Activated CD4-positive, alpha-beta T cell treated with anti-CD3 and anti-CD28 coated beads for 36 hours (primary cell): Measurements from ENCODE around the gene KAT6B. TPM values are rescaled to one million over a fixed set of nuclear protein-coding genes. Genes with fewer than 3 reads are reported as not detected.
A peak's percentile ranks its signal among the peaks of the same experiment; 100 is the strongest.

Experiments
- ATAC-seq: fragments of 200-7000 bp; cut with Tn5 transposase; one replicate; pipeline ENCODE4 v1.10.0; 2021; ENCODE audit warnings: mild to moderate bottlenecking, moderate library complexity
- CTCF ChIA-PET: fragments of 350-600 bp; sonication (Branson Sonifier 250); formaldehyde crosslinking; loops from one replicate; lab custom pipeline; 2021; ENCODE audit warnings: antibody characterized with exemption; lab: Charles Lee
- POLR2A ChIA-PET: fragments of 350-600 bp; sonication (Branson Sonifier 250); formaldehyde crosslinking; loops from one replicate; lab custom pipeline; 2021; ENCODE audit warnings: antibody characterized with exemption, inconsistent platforms; lab: Charles Lee
- DNase-seq: peaks from one replicate; pipeline ENCODE4 v3.0.0-alpha.2; 2020
- H3K27ac Mint-ChIP-seq: one replicate; pipeline ENCODE4 v1.8.0; 2021; ENCODE audit warnings: mixed read lengths
- H3K27me3 Mint-ChIP-seq: one replicate; pipeline ENCODE4 v1.8.0; 2021; ENCODE audit warnings: mixed read lengths
- H3K36me3 Mint-ChIP-seq: one replicate; pipeline ENCODE4 v1.8.0; 2021; ENCODE audit warnings: low read depth, mixed read lengths
- H3K4me1 Mint-ChIP-seq: one replicate; pipeline ENCODE4 v1.8.0; 2021; ENCODE audit warnings: mixed read lengths
- H3K4me3 Mint-ChIP-seq: one replicate; pipeline ENCODE4 v1.8.0; 2021; ENCODE audit warnings: mild to moderate bottlenecking, moderate library complexity, mixed read lengths
- H3K9me3 Mint-ChIP-seq: one replicate; pipeline ENCODE4 v1.8.0; 2021; ENCODE audit warnings: low read depth, mixed read lengths
- intact Hi-C, 2 experiments: fragments of 100-400 bp; cut with DNase I in 1 of 2; cut with micrococcal nuclease in 1 of 2; formaldehyde crosslinking; loops; one replicate each; pipeline versions ENCODE4 v1.14.2 to v1.15.1; 2022 to 2024; cut with DNase I, micrococcal nuclease
- total RNA-seq, 2 experiments: library from RNA; stranded (reverse); gene quantifications; one replicate each; pipeline ENCODE4 v1.2.3, GENCODE V29; 2021

The KAT6B gene
- total RNA-seq, 2 experiments from 2014 or later = 20.0 to 20.9 TPM

- POLR2A ChIA-PET = no interaction called here
- Mint-ChIP-seq H3K36me3 (peaks cover 18% of the 10 kb centered on the region), H3K27me3 (no peaks in the 10 kb centered on the region), H3K9me3 (no peaks in the 10 kb centered on the region), H3K4me3 (no peak overlapping the region), H3K4me1 (peaks cover 8% of the 10 kb centered on the region), H3K27ac (no peak overlapping the region)
- DNase-seq (no peak), ATAC-seq (no peak)
- intact Hi-C loops = no loop called here
- CTCF ChIA-PET = no interaction called here
Observed at GRCh38 chr10:74988054-74988775, 161.8 kb downstream of the KAT6B start.

DNA sequence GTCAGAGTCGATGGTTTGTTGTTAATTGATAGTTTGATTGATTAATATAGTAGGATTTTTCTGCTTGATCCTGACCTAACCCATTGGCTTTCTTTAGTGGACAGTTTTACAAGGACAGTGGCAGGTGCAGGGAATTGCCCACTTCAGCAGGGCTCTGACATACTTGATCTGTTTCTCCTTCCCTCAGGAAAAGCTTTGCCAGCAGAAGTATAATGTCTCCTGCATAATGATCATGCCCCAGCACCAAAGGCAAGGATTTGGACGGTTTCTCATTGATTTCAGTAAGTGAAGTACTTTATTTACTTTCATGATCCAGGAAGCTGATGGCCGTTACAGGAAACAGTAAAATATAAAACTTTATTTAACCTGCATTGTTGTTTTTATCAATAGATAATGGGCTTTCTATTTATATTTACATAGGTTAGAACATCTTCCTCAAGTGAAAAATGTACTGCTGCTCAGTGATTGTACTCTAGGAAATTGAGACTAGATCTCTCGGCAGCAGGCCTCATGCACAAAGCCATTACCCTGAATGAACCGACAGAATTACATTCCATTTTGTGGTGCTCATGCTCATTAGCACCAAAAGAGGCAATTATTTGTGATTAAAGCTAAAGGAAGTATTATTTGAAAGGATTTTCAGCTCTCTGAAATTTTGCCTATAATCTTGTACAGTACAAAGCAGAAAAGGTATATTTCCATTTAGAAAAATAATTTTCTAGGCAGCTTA, 162.6 kb downstream of the KAT6B start:
- H3K4me1 Mint-ChIP-seq = peaks cover 8% of the 10 kb centered on the region
- H3K27me3 Mint-ChIP-seq = no peaks in the 10 kb centered on the region
- ATAC-seq (no peak), DNase-seq (no peak)
- H3K9me3 Mint-ChIP-seq = no peaks in the 10 kb centered on the region
- H3K36me3 Mint-ChIP-seq = peaks cover 15% of the 10 kb centered on the region
- no peak overlapping the region for H3K27ac Mint-ChIP-seq
- POLR2A ChIA-PET = interaction anchor here (0.7 kb wide), 1 partner anchor 63 kb away, joined by 3 read pairs; no protein-coding TSS in a partner anchor
- H3K4me3 Mint-ChIP-seq = no peak overlapping the region
- intact Hi-C loops = no loop called here
- CTCF ChIA-PET = no interaction called here

DNA sequence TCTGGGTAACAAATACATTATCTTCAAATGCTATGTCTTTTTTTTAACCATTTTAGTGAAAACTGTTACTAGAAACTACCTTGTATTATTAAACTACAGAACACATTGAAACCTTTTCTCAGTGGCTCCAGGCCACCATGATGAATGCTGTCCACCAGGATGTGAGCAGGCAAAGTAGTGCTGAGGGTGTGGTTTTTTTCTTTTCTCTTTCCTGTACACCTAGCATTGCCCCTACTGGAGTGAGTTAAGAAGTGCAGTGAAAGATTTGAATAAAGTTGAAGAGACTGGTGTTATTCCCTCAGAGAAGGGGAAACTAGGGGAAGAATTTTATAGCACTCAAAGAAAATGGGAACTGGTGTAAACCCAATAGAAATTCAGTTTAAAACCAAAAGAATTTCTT, 165.0 kb downstream of the KAT6B start:
- no peak overlapping the region for H3K27ac Mint-ChIP-seq
- intact Hi-C loops = no loop called here
- ChIA-PET CTCF (interaction anchor here (1.9 kb wide), 1 partner anchor 14 kb away, joined by 4 read pairs; no protein-coding TSS in a partner anchor), POLR2A (no interaction called here)
- peaks cover 13% of the 10 kb centered on the region for H3K4me1 Mint-ChIP-seq
- peak; percentile 65 for ATAC-seq
- H3K9me3 Mint-ChIP-seq = no peaks in the 10 kb centered on the region
- H3K36me3 Mint-ChIP-seq = peaks cover 12% of the 10 kb centered on the region
- no peak overlapping the region for H3K4me3 Mint-ChIP-seq
- no peaks in the 10 kb centered on the region for H3K27me3 Mint-ChIP-seq
- no peak for DNase-seq

DNA sequence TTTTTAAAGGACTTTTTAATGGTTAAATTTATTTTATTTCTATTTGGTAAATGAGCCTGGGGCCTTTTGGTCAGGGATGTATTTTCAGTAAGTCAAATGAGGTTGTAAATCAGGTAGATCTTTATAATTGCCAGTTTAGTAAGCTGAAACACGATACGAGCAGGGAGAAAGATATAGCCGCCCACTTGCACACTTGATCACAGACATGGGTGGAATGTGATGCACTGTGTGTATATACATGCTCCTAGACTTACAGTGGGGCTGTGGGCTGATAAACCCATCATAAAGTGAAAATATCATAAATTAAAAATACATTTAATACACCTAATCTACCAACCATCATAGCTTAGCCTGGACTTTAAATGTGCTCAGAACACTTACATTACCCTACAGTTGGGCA, 165.7 kb downstream of the KAT6B start:
- peaks cover 13% of the 10 kb centered on the region for H3K4me1 Mint-ChIP-seq
- ATAC-seq (no peak), DNase-seq (no peak)
- H3K36me3 Mint-ChIP-seq = peaks cover 12% of the 10 kb centered on the region
- ChIA-PET CTCF (interaction anchor here (0.6 to 1.9 kb wide), 5 partner anchors 14 to 804 kb away, joined by 3 to 4 read pairs (median 3); partner anchors contain the start of gene KAT6B), POLR2A (no interaction called here)
- no peaks in the 10 kb centered on the region for H3K27me3 Mint-ChIP-seq
- intact Hi-C loops = no loop called here
- H3K4me3 Mint-ChIP-seq = no peak overlapping the region
- no peak overlapping the region for H3K27ac Mint-ChIP-seq
- H3K9me3 Mint-ChIP-seq = no peaks in the 10 kb centered on the region

- Mint-ChIP-seq H3K27me3 (no peaks in the 10 kb centered on the region), H3K9me3 (no peaks in the 10 kb centered on the region), H3K36me3 (peaks cover 13% of the 10 kb centered on the region), H3K4me3 (no peak overlapping the region), H3K4me1 (peaks cover 11% of the 10 kb centered on the region), H3K27ac (no peak overlapping the region)
- ChIA-PET CTCF (no interaction called here), POLR2A (no interaction called here)
- no peak for DNase-seq
- intact Hi-C loops = no loop called here
- ATAC-seq = no peak
Observed at GRCh38 chr10:74993649-74994048, 167.2 kb downstream of the KAT6B start.

GRCh38 chr10:74994854-74995253, 168.5 kb downstream of the KAT6B start:
- no peaks in the 10 kb centered on the region for H3K27me3 Mint-ChIP-seq
- H3K4me1 Mint-ChIP-seq = peaks cover 16% of the 10 kb centered on the region
- CTCF ChIA-PET = interaction anchor here (0.8 to 1.0 kb wide), 3 partner anchors 101 to 593 kb away, joined by 3 to 5 read pairs (median 4); no protein-coding TSS in a partner anchor
- no peaks in the 10 kb centered on the region for H3K9me3 Mint-ChIP-seq
- peaks cover 13% of the 10 kb centered on the region for H3K36me3 Mint-ChIP-seq
- DNase-seq = no peak
- POLR2A ChIA-PET = interaction anchor here (0.6 kb wide), 1 partner anchor 14 kb away, joined by 4 read pairs; no protein-coding TSS in a partner anchor
- no peak overlapping the region for H3K4me3 Mint-ChIP-seq
- no peak overlapping the region for H3K27ac Mint-ChIP-seq
- intact Hi-C loops = no loop called here
- ATAC-seq = no peak

- no peaks in the 10 kb centered on the region for H3K27me3 Mint-ChIP-seq
- H3K9me3 Mint-ChIP-seq = no peaks in the 10 kb centered on the region
- CTCF ChIA-PET = interaction anchor here (1.0 kb wide), 1 partner anchor 117 kb away, joined by 4 read pairs; no protein-coding TSS in a partner anchor
- ATAC-seq (no peak), DNase-seq (no peak)
- H3K36me3 Mint-ChIP-seq = peaks cover 14% of the 10 kb centered on the region
- no peak overlapping the region for H3K4me3 Mint-ChIP-seq
- POLR2A ChIA-PET = no interaction called here
- peaks cover 21% of the 10 kb centered on the region for H3K4me1 Mint-ChIP-seq
- intact Hi-C loops = no loop called here
- peak overlapping the region; percentile 3 for H3K27ac Mint-ChIP-seq
Observed at GRCh38 chr10:74995806-74996205, 169.4 kb downstream of the KAT6B start.

- H3K27me3 Mint-ChIP-seq = no peaks in the 10 kb centered on the region
- intact Hi-C loops = no loop called here
- no peak for ATAC-seq
- ChIA-PET CTCF (no interaction called here), POLR2A (no interaction called here)
- H3K4me1 Mint-ChIP-seq = peaks cover 28% of the 10 kb centered on the region
- H3K36me3 Mint-ChIP-seq = peaks cover 13% of the 10 kb centered on the region
- DNase-seq = no peak
- H3K4me3 Mint-ChIP-seq = no peak overlapping the region
- H3K27ac Mint-ChIP-seq = no peak overlapping the region
- H3K9me3 Mint-ChIP-seq = no peaks in the 10 kb centered on the region
Observed at GRCh38 chr10:74997163-74997562, 170.8 kb downstream of the KAT6B start.

DNA sequence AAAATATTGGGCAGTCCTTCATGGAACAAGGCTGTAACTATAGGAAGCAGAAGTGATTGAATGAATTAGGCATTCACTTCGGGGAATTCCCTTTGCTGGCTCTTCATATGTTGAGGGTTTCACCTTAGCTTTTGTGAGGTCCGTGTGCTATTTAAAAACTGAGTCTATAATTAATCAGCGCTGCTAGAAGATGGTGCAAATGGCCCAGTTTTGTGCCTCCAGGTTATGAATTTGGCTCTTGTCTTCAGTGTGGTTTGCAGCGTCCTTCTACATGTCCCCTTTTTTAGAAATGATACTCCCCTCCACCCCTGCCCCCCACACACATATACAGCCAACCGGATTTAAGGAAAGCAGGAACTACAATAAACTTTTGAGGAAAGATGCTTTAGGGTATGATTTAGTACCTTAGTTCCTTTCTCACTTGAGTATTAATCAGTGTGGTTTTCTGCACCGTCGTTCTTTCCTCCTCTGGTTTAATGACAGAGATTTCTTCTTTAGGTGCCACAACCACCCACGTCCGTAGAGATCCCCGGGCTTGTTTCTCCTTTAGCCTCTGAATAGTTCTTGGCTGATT, 174.4 kb downstream of the KAT6B start:
- ChIA-PET POLR2A (no interaction called here), CTCF (interaction anchor here (0.5 to 1.6 kb wide), 3 partner anchors 12 to 24 kb away, joined by 3 to 5 read pairs (median 3); no protein-coding TSS in a partner anchor)
- H3K4me1 Mint-ChIP-seq = peaks cover 24% of the 10 kb centered on the region
- no peaks in the 10 kb centered on the region for H3K27me3 Mint-ChIP-seq
- ATAC-seq (peak; percentile 50), DNase-seq (peak; percentile 40)
- peaks cover 11% of the 10 kb centered on the region for H3K36me3 Mint-ChIP-seq
- H3K4me3 Mint-ChIP-seq = no peak overlapping the region
- no peaks in the 10 kb centered on the region for H3K9me3 Mint-ChIP-seq
- intact Hi-C loops = no loop called here
- H3K27ac Mint-ChIP-seq = peak overlapping the region; percentile 58

DNA sequence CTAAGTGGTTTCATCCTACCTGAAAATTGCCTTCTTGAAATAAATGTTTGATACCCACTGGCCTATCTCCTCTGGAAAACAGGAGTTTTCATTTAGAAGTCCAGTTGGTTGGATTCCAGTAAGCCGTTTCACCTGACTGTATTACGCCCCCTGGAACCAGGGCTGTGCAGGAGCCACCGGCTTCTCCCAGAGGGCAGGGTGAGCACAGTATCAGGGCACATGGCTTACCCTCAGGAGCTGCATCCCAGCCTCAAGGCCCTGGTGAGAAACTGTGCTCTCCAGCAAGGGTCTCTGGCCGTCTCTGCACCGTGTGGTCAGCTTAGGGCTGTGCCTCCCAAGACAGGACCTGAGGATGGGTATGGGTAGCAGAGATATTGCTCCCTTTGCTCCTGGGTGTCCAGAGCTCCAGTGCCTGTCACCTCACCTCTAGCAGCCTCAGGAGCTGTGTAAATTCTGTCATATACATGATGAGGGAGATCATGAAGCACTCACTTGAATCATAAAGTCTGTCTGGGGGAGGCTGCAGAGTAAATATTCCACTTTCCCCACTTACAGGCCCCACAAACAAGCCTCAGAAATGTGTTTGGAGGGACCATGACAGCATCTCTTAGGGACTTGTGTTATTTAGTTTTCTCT, 175.4 kb downstream of the KAT6B start:
- peak; percentile 55 for ATAC-seq
- ChIA-PET CTCF (interaction anchor here (0.9 kb wide), 1 partner anchor 11 kb away, joined by 3 read pairs; no protein-coding TSS in a partner anchor), POLR2A (no interaction called here)
- Mint-ChIP-seq H3K27me3 (no peaks in the 10 kb centered on the region), H3K4me1 (peaks cover 24% of the 10 kb centered on the region), H3K4me3 (no peak overlapping the region), H3K27ac (peak overlapping the region; percentile 64), H3K9me3 (no peaks in the 10 kb centered on the region), H3K36me3 (peaks cover 8% of the 10 kb centered on the region)
- intact Hi-C loops = no loop called here
- DNase-seq = no peak

- intact Hi-C loops = no loop called here
- peaks cover 28% of the 10 kb centered on the region for H3K4me1 Mint-ChIP-seq
- peak; percentile 57 for ATAC-seq
- H3K27me3 Mint-ChIP-seq = no peaks in the 10 kb centered on the region
- CTCF ChIA-PET = no interaction called here
- no peak overlapping the region for H3K4me3 Mint-ChIP-seq
- peaks cover 8% of the 10 kb centered on the region for H3K36me3 Mint-ChIP-seq
- DNase-seq = no peak
- H3K27ac Mint-ChIP-seq = peak overlapping the region; percentile 64
- POLR2A ChIA-PET = no interaction called here
- no peaks in the 10 kb centered on the region for H3K9me3 Mint-ChIP-seq
Observed at GRCh38 chr10:75002351-75002725, 175.9 kb downstream of the KAT6B start.
